ENCODE data around the gene AMHR2. TPM values are rescaled to one million over a fixed set of nuclear protein-coding genes. Genes with fewer than 3 reads are reported as not detected.

The AMHR2 gene
- total and polyA plus RNA-seq, 2 experiments from 2014 or later, result not detected

DNA sequence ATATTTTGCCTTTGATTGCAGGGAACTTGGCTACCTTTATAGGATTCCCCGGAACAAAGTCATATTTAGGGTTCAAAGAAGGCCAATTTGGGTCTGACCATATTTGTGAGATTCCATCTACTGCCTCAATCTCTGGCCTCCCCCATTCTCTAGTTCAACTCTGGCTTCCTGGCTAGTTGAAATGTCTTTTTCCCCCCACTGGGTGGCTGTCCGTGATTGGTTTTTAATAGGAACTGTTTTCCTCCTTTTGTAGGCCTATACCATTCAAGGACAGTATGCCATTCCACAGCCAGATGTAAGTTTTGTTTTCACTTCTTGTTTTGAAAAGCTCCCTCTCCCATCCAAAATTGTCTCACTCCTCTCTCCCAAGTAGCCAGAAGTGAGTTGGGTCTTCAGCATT is 42.0 kb downstream of the AMHR2 start:
- Histone ChIP-seq H3K9ac (peak overlapping the region; percentile 10; the same call in 1 of the 2 replicates), H3K9me2 (ENCODE audit: insufficient read depth) (no peaks in the 10 kb centered on the region), H3K4me2 (ENCODE audit: unreplicated experiment) (no peak overlapping the region), H3K9me3 (ENCODE audit: low read depth) (no peaks in the 10 kb centered on the region), H4K20me1 (ENCODE audit: insufficient read depth) (peaks cover 7% of the 10 kb centered on the region; the same call in 1 of the 2 replicates), H3K36me3 (ENCODE audit: low read depth) (peaks cover 94% of the 10 kb centered on the region), H3K27me3 (replicated peaks; ENCODE audit: insufficient read depth) (no peaks in the 10 kb centered on the region), H3K79me2 (ENCODE audit: insufficient read depth) (peaks cover 100% of the 10 kb centered on the region), H3F3A (ENCODE audit: insufficient read depth) (peaks cover 79% of the 10 kb centered on the region), H3K4me3 (no peak overlapping the region), H3K4me1 (ENCODE audit: insufficient read depth) (no peaks in the 10 kb centered on the region), H3K27ac (peak overlapping the region; percentile 12), H2AFZ (no peak overlapping the region)
- no peak for DNase-seq
- in situ Hi-C loops (cut with MboI), result no loop called here
- 63 to 66% methylated on average over 2 of the region's 2 CpGs for WGBS, 2 experiments (ENCODE audit: low coverage in 1 of 2, low lambda C conversion rate in 2 of 2, missing lambda C conversion rate in 2 of 2)
- TF ChIP-seq EZH2phosphoT487 (IDR thresholded peaks at IDR 0.05; ENCODE audit: insufficient read depth, low read depth) (no peak), EZH2 (IDR thresholded peaks at IDR 0.05; ENCODE audit: insufficient read depth, poor library complexity, severe bottlenecking) (no peak)

DNA sequence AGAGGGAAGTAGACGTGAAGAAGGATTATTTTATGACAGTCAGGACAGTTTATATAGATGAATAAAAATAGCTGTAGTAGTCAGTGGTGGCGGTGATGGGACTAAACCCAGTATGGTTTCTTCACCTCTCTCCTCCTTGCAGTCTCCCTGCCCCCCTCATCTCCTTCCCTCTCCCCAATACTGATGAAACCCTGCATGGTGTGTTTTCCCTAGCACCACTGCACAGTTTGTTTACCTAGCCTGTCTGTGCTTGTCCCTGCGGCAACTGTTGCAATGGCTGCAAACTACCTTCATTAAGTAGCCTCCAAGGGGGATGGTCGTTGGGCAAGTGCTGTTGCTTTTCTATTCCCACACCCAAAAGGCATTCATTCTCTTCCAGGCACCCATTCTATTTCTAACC is 43.0 kb downstream of the AMHR2 start:
- WGBS, 2 experiments (ENCODE audit: low coverage in 1 of 2, low lambda C conversion rate in 2 of 2, missing lambda C conversion rate in 2 of 2), result 75 to 79% methylated on average over 4 of the region's 4 CpGs
- no peaks in the 10 kb centered on the region for H3K27me3 ChIP-seq (replicated peaks; ENCODE audit: insufficient read depth)
- no peak for TF ChIP-seq EZH2 (IDR thresholded peaks at IDR 0.05; ENCODE audit: insufficient read depth, poor library complexity, severe bottlenecking)
- no peak for TF ChIP-seq EZH2phosphoT487 (IDR thresholded peaks at IDR 0.05; ENCODE audit: insufficient read depth, low read depth)
- in situ Hi-C loops (cut with MboI), result no loop called here
- no peaks in the 10 kb centered on the region for H3K4me1 ChIP-seq (ENCODE audit: insufficient read depth)
- no peaks in the 10 kb centered on the region for H4K20me1 ChIP-seq (ENCODE audit: insufficient read depth)
- H3K79me2 ChIP-seq (ENCODE audit: insufficient read depth), result peaks cover 98% of the 10 kb centered on the region
- H3F3A ChIP-seq (ENCODE audit: insufficient read depth), result peaks cover 77% of the 10 kb centered on the region
- H3K4me3 ChIP-seq, result no peak overlapping the region
- DNase-seq, result no peak
- H3K9me2 ChIP-seq (ENCODE audit: insufficient read depth), result no peaks in the 10 kb centered on the region
- no peak overlapping the region for H3K27ac ChIP-seq
- no peaks in the 10 kb centered on the region for H3K9me3 ChIP-seq (ENCODE audit: low read depth)
- peaks cover 91% of the 10 kb centered on the region for H3K36me3 ChIP-seq (ENCODE audit: low read depth)
- H2AFZ ChIP-seq, result no peak overlapping the region
- H3K9ac ChIP-seq, result 0 out of 2 replicates have a peak overlapping the region, but pooled peaks have one; percentile 10
- H3K4me2 ChIP-seq (ENCODE audit: unreplicated experiment), result no peak overlapping the region

DNA sequence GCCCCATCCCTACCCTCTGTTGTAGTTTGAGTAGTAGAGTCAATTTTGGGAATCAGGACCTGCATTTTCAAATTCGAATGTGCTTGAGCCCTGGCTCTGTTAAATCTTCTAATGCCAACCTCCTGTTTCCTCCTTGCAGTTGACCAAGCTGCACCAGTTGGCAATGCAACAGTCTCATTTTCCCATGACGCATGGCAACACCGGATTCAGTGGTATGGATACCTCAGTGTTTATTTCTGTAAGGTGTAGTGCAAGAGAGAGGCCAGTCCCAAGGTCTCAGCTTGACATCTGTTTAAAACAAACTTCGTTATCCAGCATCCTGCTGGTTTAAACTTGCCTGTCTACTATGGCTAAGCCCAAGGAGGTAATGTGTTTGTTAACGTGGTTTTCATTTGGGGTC is 43.4 kb downstream of the AMHR2 start:
- peaks cover 98% of the 10 kb centered on the region for H3K79me2 ChIP-seq (ENCODE audit: insufficient read depth)
- 53% methylated on average over 5 of the region's 5 CpGs for WGBS, 2 experiments (ENCODE audit: low coverage in 1 of 2, low lambda C conversion rate in 2 of 2, missing lambda C conversion rate in 2 of 2)
- no peaks in the 10 kb centered on the region for H3K9me3 ChIP-seq (ENCODE audit: low read depth)
- no peak for DNase-seq
- peaks cover 77% of the 10 kb centered on the region for H3F3A ChIP-seq (ENCODE audit: insufficient read depth)
- peaks cover 91% of the 10 kb centered on the region for H3K36me3 ChIP-seq (ENCODE audit: low read depth)
- no peaks in the 10 kb centered on the region for H3K4me1 ChIP-seq (ENCODE audit: insufficient read depth)
- in situ Hi-C loops (cut with MboI), result no loop called here
- no peaks in the 10 kb centered on the region for H3K27me3 ChIP-seq (replicated peaks; ENCODE audit: insufficient read depth)
- H3K4me2 ChIP-seq (ENCODE audit: unreplicated experiment), result no peak overlapping the region
- no peaks in the 10 kb centered on the region for H4K20me1 ChIP-seq (ENCODE audit: insufficient read depth)
- no peaks in the 10 kb centered on the region for H3K9me2 ChIP-seq (ENCODE audit: insufficient read depth)
- H3K4me3 ChIP-seq, result no peak overlapping the region
- TF ChIP-seq EZH2phosphoT487 (IDR thresholded peaks at IDR 0.05; ENCODE audit: insufficient read depth, low read depth) (no peak), EZH2 (IDR thresholded peaks at IDR 0.05; ENCODE audit: insufficient read depth, poor library complexity, severe bottlenecking) (no peak)
- H3K27ac ChIP-seq, result no peak overlapping the region
- H2AFZ ChIP-seq, result no peak overlapping the region
- no peak overlapping the region for H3K9ac ChIP-seq

DNA sequence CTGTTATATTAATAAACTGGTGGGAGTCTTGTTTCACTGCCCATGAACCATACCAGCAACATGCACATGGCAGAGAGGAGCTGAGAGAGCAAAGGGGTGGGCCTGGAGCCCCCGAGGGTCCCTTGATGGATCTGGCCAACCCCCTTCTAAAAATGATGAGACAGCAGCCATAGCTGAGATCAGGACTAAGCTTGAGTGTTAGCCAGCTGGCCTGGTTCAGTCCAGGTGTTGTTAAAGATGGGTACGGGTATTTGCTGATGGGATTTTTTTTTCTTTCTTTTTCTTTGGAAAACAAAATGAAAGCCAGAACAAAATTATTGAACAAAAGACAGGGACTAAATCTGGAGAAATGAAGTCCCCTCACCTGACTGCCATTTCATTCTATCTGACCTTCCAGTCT is 44.2 kb downstream of the AMHR2 start:
- Histone ChIP-seq H3K27me3 (replicated peaks; ENCODE audit: insufficient read depth) (no peaks in the 10 kb centered on the region), H3K27ac (no peak overlapping the region; the same call in 1 of the 2 replicates), H3K79me2 (ENCODE audit: insufficient read depth) (peaks cover 98% of the 10 kb centered on the region), H3K36me3 (ENCODE audit: low read depth) (peaks cover 91% of the 10 kb centered on the region), H3K4me3 (no peak overlapping the region), H3K4me2 (ENCODE audit: unreplicated experiment) (no peak overlapping the region), H3K9ac (no peak overlapping the region), H3K9me3 (ENCODE audit: low read depth) (no peaks in the 10 kb centered on the region), H2AFZ (no peak overlapping the region), H3K4me1 (ENCODE audit: insufficient read depth) (no peaks in the 10 kb centered on the region), H3K9me2 (ENCODE audit: insufficient read depth) (no peaks in the 10 kb centered on the region), H4K20me1 (ENCODE audit: insufficient read depth) (no peaks in the 10 kb centered on the region), H3F3A (ENCODE audit: insufficient read depth) (peaks cover 77% of the 10 kb centered on the region)
- WGBS, 2 experiments (ENCODE audit: low coverage in 1 of 2, low lambda C conversion rate in 2 of 2, missing lambda C conversion rate in 2 of 2), result 93 to 96% methylated on average over 2 of the region's 2 CpGs
- no peak for TF ChIP-seq EZH2 (IDR thresholded peaks at IDR 0.05; ENCODE audit: insufficient read depth, poor library complexity, severe bottlenecking)
- TF ChIP-seq EZH2phosphoT487 (IDR thresholded peaks at IDR 0.05; ENCODE audit: insufficient read depth, low read depth), result no peak
- in situ Hi-C loops (cut with MboI), result no loop called here
- DNase-seq, result no peak

DNA sequence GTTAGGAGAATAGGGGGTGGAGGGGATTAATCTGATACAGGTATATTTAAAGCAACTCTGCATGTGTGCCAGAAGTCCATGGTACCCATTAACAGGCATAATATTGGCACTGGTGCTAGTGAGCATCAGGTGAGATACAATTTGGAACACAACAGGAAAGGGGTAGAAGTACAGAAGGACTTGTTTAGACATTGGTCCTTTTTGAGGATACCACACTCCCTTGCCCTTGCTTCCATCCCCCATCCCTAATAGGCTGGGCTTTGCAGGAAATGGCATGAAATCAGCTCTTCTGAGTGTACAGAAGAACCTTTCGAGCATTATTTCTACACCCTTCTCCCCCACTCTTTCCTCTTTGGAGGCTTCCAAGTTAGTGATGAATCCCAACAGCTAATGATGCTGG is 44.6 kb downstream of the AMHR2 start:
- peaks cover 98% of the 10 kb centered on the region for H3K79me2 ChIP-seq (ENCODE audit: insufficient read depth)
- H3K9ac ChIP-seq, result no peak overlapping the region
- 86 to 100% methylated on average over 1 of the region's 1 CpG for WGBS, 2 experiments (ENCODE audit: low coverage in 1 of 2, low lambda C conversion rate in 2 of 2, missing lambda C conversion rate in 2 of 2)
- H3F3A ChIP-seq (ENCODE audit: insufficient read depth), result peaks cover 74% of the 10 kb centered on the region
- no peak for DNase-seq
- H3K9me3 ChIP-seq (ENCODE audit: low read depth), result no peaks in the 10 kb centered on the region
- no peaks in the 10 kb centered on the region for H3K27me3 ChIP-seq (replicated peaks; ENCODE audit: insufficient read depth)
- H2AFZ ChIP-seq, result no peak overlapping the region
- H3K27ac ChIP-seq, result no peak overlapping the region; the same call in 1 of the 2 replicates
- no peaks in the 10 kb centered on the region for H3K4me1 ChIP-seq (ENCODE audit: insufficient read depth)
- TF ChIP-seq EZH2 (IDR thresholded peaks at IDR 0.05; ENCODE audit: insufficient read depth, poor library complexity, severe bottlenecking), result no peak
- no peak for TF ChIP-seq EZH2phosphoT487 (IDR thresholded peaks at IDR 0.05; ENCODE audit: insufficient read depth, low read depth)
- H4K20me1 ChIP-seq (ENCODE audit: insufficient read depth), result no peaks in the 10 kb centered on the region
- no peak overlapping the region for H3K4me2 ChIP-seq (ENCODE audit: unreplicated experiment)
- in situ Hi-C loops (cut with MboI), result no loop called here
- no peaks in the 10 kb centered on the region for H3K9me2 ChIP-seq (ENCODE audit: insufficient read depth)
- no peak overlapping the region for H3K4me3 ChIP-seq
- peaks cover 91% of the 10 kb centered on the region for H3K36me3 ChIP-seq (ENCODE audit: low read depth)
